ENCODE data around the gene LECT2.

The LECT2 gene

GRCh38 chr5:135930949-135931295 is 23.9 kb downstream of the LECT2 start:
- no peak for DNase-seq

DNA sequence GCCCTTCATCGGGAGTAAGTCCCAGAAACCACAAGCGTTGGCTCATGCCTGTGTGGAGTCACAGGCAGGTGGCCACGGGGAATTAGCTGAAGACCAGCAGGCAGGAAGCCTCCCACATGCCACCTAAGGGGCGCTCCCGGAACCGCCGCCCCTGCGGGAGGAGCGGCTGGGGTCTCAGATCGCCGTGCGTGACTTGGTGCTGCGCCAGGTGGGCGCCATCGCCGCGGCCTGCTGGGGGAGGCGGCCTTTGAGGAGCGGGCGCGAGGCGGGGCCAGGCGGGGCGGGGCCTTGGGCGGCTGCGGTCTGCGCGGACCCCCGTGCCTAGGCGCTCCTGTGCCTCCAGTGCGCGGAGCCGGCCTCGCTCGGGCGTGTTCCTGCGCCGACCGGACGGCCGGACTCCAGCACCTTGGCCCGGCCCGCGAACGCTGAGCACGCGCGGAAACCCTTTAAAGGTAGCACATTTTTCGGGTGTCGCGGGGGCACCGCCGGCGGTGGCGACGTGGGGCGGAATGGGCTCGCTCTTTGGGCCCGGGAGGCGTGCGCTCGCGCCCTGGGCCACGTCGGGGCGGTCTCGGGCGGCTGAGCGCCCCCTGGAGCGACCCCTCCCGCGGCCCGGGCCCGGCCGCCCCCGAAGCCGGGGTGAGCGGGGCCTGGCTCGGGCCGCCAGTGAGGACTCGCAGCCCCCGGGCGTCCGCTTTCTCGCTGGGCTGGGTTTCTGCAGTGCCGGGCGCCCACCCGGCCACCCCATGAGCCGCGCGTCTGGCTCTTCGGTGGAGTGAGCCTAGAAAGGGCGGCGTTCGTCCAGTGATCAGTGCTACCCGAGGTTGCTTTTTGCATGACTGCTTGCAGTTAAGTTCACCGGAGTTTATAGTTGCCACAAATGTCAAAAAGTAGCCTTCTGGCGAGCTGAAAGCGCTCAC is 24.5 kb downstream of the LECT2 start:
- no peak for DNase-seq

- no peak for DNase-seq
These were observed 33.4 kb downstream of the LECT2 start for GRCh38 chr5:135921388-135921787.

DNA sequence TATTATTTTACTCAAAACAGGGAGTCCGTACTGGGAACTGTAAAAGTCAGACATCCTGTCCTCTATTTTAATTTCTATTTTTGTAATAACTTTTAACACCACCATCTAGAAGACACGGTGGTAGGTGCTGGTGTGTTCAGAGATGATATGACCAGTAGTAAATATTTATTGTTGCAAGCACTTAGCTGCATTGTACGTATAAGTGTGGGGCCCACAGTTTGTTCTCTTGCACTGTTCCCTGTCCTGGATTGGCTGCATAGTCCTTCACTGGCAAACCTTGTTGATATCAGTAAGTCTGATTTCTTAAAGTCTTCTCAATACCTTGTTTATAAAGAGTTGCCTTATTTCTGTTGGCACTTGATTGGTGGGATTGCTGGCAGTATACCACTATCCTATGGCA is 34.6 kb downstream of the LECT2 start:
- DNase-seq = no peak

DNA sequence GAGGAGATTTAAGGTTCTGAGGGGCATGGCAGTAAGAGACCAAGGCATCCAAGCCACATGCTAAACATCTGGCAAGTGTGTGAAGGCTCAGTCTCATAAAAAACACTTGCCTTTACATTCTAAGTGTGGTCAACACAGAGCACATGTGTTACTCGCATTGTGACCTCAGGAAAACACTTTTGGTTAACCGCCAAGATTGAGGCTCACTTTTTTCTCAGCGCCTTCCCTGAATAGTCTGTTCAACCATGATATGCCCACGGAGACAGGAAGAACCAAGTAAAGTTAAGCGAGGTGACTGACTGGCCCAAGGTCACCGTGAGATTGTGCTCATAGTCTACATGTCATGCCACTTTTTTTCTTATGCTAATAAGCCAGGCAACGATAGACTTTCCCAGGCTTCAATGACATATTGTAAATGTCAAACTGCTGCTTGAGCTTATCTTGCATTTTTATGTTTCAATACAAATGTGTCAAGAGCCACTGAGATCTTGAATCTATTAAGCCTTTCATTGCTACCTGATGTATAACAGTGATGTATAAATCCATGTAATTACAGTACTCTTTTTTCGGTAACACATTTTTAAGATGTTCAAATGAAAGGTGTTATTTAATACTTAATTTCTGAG is 38.0 kb downstream of the LECT2 start:
- DNase-seq = no peak

DNA sequence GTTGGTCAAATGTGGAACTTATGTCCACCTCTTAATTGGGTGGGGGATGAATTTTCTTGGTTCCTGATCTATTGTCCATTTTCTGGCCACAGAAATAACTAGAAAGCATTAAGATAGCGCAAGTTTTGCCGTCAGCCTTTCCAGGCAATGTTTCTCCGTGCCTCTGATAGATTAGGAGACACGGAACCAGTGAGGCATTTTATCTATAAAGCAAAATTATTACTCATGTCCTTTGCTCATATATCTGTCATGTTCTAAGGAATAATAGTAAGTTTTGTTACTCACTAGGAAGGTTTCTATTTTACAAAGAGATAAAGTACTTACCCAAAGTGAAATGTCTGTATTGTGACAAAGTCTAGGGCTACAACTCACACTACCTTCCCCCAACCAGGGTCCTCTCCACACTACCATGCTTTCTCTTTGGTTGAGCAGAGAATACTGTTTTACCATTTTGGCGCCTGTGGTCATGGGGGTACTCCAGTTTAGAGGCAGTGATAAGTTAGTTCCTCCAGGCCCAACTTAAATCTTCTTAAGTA is 39.2 kb downstream of the LECT2 start:
- no peak for DNase-seq

GRCh38 chr5:135913713-135914626 is 40.8 kb downstream of the LECT2 start:
- DNase-seq = no peak

GRCh38 chr5:135905144-135905543 is 49.6 kb downstream of the LECT2 start:
- DNase-seq = no peak

- no peak for DNase-seq
These were observed 53.1 kb downstream of the LECT2 start for GRCh38 chr5:135901633-135902032.

DNA sequence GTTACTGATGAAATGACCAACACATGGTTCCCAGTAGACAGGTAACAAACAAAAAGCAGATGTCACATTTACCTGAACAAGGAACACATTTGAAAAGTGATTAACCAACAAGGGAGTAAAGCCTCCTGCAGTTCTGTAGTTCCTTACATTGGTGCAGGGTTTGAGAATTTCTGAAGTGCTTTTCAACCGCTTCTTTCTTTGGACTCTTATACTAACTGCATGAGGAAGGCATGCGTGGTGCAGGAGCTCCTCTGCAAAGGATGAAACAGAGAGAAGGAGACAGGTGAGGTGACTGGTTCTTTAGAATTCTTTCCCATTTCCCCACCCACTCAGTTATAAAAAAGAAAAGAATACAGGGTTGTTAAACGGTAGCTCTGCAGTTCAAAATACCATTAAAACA is 54.5 kb downstream of the LECT2 start:
- DNase-seq = no peak

DNA sequence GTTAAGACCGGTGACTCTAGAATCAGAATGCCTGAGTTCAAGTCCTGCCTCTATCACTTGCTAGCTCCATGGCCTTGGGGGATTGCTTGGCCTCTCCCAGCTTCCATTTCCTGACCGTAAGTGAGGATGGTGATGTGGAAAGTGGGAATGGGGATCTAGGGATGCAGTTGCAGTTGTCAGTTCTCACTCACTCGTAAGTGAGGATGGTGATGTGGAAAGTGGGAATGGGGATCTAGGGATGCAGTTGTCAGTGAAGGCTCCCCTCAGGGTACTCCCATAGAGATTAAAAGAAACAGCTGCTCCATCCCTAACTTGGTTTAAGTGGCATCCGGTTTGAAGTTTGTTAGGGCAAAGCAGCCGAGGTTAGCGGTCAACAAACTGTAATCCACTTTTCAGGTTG is 56.1 kb downstream of the LECT2 start:
- no peak for DNase-seq

Data from T-helper 9 cell (primary cell).